ENCODE results near the gene CSNK1G1.
"Not testable (repeated sequence)": the region's sequence is repeated elsewhere in the genome, so short reads cannot be mapped to it uniquely, and the experiment has no call there.

CSNK1G1 gene

GRCh38 chr15:64127521-64128270, 228.3 kb downstream of the CSNK1G1 start:
- H3K4me3 ChIP-seq (ENCODE audit: low read length): no peak overlapping the region
- TF ChIP-seq ZNF274 (IDR thresholded peaks at IDR 0.05; ENCODE audit: low read depth, low read length): no peak

DNA sequence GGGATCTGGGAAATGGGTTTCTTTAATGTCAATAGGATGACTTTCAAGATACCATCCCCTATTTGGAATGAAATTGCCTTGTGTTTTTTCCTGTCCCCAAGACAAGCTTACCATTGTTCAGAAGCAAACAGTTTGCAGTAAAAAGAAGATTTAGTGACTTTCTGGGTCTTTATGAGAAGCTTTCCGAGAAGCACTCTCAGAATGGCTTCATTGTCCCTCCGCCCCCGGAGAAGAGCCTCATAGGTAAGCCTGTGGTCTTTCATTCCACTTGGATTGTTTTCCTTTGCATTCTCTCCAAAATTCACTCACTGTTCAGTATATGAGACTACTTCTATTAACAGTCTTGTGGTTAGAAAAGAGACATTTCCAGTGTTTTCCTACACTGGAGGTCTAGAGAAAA, 230.0 kb downstream of the CSNK1G1 start:
- TF ChIP-seq ZNF274 (IDR thresholded peaks at IDR 0.05; ENCODE audit: low read depth, low read length): no peak
- no peak overlapping the region for H3K4me3 ChIP-seq (ENCODE audit: low read length)

- TF ChIP-seq ZNF274 (IDR thresholded peaks at IDR 0.05; ENCODE audit: low read depth, low read length): no peak
- no peak overlapping the region for H3K4me3 ChIP-seq (ENCODE audit: low read length)
These were observed 233.0 kb downstream of the CSNK1G1 start for GRCh38 chr15:64122936-64123351.

GRCh38 chr15:64122444-64122843, 233.5 kb downstream of the CSNK1G1 start:
- H3K4me3 ChIP-seq (ENCODE audit: low read length): no peak overlapping the region
- TF ChIP-seq ZNF274 (IDR thresholded peaks at IDR 0.05; ENCODE audit: low read depth, low read length): no peak

GRCh38 chr15:64121614-64122013, 234.4 kb downstream of the CSNK1G1 start:
- H3K4me3 ChIP-seq (ENCODE audit: low read length): no peak overlapping the region
- TF ChIP-seq ZNF274 (IDR thresholded peaks at IDR 0.05; ENCODE audit: low read depth, low read length): no peak

DNA sequence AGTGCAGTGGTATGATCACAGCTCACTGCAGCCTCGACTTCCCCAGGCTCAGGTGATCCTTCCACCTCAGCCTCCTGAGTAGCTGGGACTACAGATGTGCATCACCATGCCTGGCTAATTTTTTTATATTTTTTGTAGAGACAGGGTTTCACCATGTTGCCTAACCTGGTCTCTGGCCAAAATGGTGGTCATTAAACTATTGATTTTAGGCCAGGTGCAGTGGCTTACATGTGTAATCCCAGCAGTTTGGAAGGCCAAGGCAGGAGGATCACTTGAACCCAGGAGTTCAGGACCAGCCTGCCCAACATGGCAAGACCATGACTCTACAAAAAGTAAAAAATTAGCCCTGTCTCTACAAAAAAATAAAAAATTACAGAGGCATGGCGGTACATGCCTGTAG, 235.7 kb downstream of the CSNK1G1 start:
- H3K4me3 ChIP-seq (ENCODE audit: low read length): not testable (repeated sequence)

- no peak for TF ChIP-seq ZNF274 (IDR thresholded peaks at IDR 0.05; ENCODE audit: low read depth, low read length)
- no peak overlapping the region for H3K4me3 ChIP-seq (ENCODE audit: low read length)
These were observed 238.1 kb downstream of the CSNK1G1 start for GRCh38 chr15:64117759-64118487.
